Neural cell (in vitro differentiated cells): ENCODE data around the gene GPR173. TPM values are rescaled to one million over a fixed set of nuclear protein-coding genes. Genes with fewer than 3 reads are reported as not detected.

Experiments
- H2AFZ ChIP-seq: fragments of 200-600, 300-800 bp; sonication (generic), shearing (Covaris generic); 2 replicates; pipeline ENCODE4 v1.6.0; 2014; ENCODE audit warnings: low read depth, mild to moderate bottlenecking, antibody characterized with exemption, low read length, moderate library complexity
- H3F3A ChIP-seq: fragments of 200-600 bp; shearing (Covaris generic); 2 replicates; pipeline ENCODE4 v1.6.1; 2016; ENCODE audit warnings: mild to moderate bottlenecking, moderate library complexity, mixed read lengths, antibody characterized with exemption, low read length; ENCODE audit not compliant: insufficient read depth, poor library complexity, severe bottlenecking
- H3K27ac ChIP-seq: fragments of 200-600, 300-800 bp; sonication (generic), shearing (Covaris generic); 2 replicates; pipeline ENCODE4 v1.5.1; 2014; ENCODE audit warnings: mild to moderate bottlenecking, low read length, moderate library complexity
- H3K27me3 ChIP-seq: fragments of 300-800, 200-600 bp; sonication (generic), shearing (Covaris generic); 2 replicates; pipeline ENCODE4 v1.6.0; 2014; ENCODE audit warnings: mild to moderate bottlenecking, low read depth, low read length, moderate library complexity; ENCODE audit not compliant: insufficient read depth
- H3K36me3 ChIP-seq: fragments of 300-800, 200-600 bp; sonication (generic), shearing (Covaris generic); 2 replicates; pipeline ENCODE4 v1.5.1; 2014; ENCODE audit warnings: mild to moderate bottlenecking, antibody characterized with exemption, low read length, moderate library complexity; ENCODE audit not compliant: insufficient read depth
- H3K4me2 ChIP-seq: fragments of 300-800, 200-600 bp; sonication (generic), shearing (Covaris generic); 2 replicates; pipeline ENCODE4 v1.6.0; 2014; ENCODE audit warnings: mild to moderate bottlenecking, low read length
- H3K4me3 ChIP-seq: fragments of 300-800, 200-600 bp; sonication (generic), shearing (Covaris generic); 2 replicates; pipeline ENCODE4 v1.5.1; 2014; ENCODE audit warnings: mild to moderate bottlenecking, low read length, moderate library complexity
- H3K79me2 ChIP-seq: fragments of 200-600 bp; shearing (Covaris generic); replicated peaks from 2 replicates; pipeline ENCODE4 v1.6.0; 2014; ENCODE audit warnings: mild to moderate bottlenecking, low read length, moderate library complexity; ENCODE audit not compliant: insufficient read depth
- H3K9ac ChIP-seq: fragments of 300-800, 200-600 bp; sonication (generic), shearing (Covaris generic); 2 replicates; pipeline ENCODE4 v1.6.1; 2016; ENCODE audit warnings: mild to moderate bottlenecking, low read length, mixed read lengths
- H3K9me2 ChIP-seq: fragments of 200-600 bp; shearing (Covaris generic); 2 replicates; pipeline ENCODE4 v1.6.1; 2016; ENCODE audit warnings: mild to moderate bottlenecking, low read length, mixed read lengths; ENCODE audit not compliant: insufficient read depth
- H3K9me3 ChIP-seq: fragments of 200-600, 300-800 bp; sonication (generic), shearing (Covaris generic); 2 replicates; pipeline ENCODE4 v1.6.1; 2016; ENCODE audit warnings: mild to moderate bottlenecking, mixed run types, low read length, moderate library complexity, mixed read lengths
- H4K20me1 ChIP-seq: fragments of 200-600 bp; shearing (Covaris generic); 2 replicates; pipeline ENCODE4 v1.6.1; 2016; ENCODE audit warnings: mild to moderate bottlenecking, mixed run types; ENCODE audit not compliant: insufficient read depth
- EP300 ChIP-seq: fragments of 450-650 bp; conservative IDR thresholded peaks from 2 replicates; pipeline ENCODE4 v1.6.1; 2014; ENCODE audit warnings: antibody characterized with exemption, mild to moderate bottlenecking, moderate library complexity; ENCODE audit not compliant: poor library complexity, severe bottlenecking
- EZH2 ChIP-seq: fragments of 200-600, 300-800 bp; shearing (Covaris generic), sonication (generic); IDR thresholded peaks from 2 replicates; pipeline ENCODE4 v1.6.1; 2014; ENCODE audit warnings: antibody characterized with exemption, low read length, borderline replicate concordance, mild to moderate bottlenecking; ENCODE audit not compliant: insufficient read depth, poor library complexity, severe bottlenecking
- MXI1 ChIP-seq: fragments of 450-650 bp; conservative IDR thresholded peaks from 2 replicates; pipeline ENCODE4 v1.6.1; 2014; ENCODE audit warnings: antibody characterized with exemption, mild to moderate bottlenecking; ENCODE audit not compliant: poor library complexity, severe bottlenecking
- POLR2AphosphoS5 ChIP-seq: IDR thresholded peaks from 2 replicates; pipeline ENCODE4 v1.6.1; 2012
- RAD21 ChIP-seq: fragments of 450-650 bp; conservative IDR thresholded peaks from 2 replicates; pipeline ENCODE4 v1.6.1; 2014; ENCODE audit warnings: antibody characterized with exemption, mild to moderate bottlenecking, moderate library complexity
- SMC3 ChIP-seq: fragments of 450-650 bp; conservative IDR thresholded peaks from 2 replicates; pipeline ENCODE4 v1.6.1; 2014; ENCODE audit warnings: antibody characterized with exemption, mild to moderate bottlenecking, moderate library complexity; ENCODE audit not compliant: poor library complexity
- TAF1 ChIP-seq: IDR thresholded peaks from 2 replicates; pipeline ENCODE4 v1.6.1; 2012; ENCODE audit warnings: low read depth
- polyA plus RNA-seq: library from polyadenylated mRNA; depleted of rRNA; stranded (reverse); fragments of >200 nt; gene quantifications from 2 replicates; pipeline ENCODE4 v1.2.3, GENCODE V29; 2014
- TF ChIP-seq, protein P1 (sequence below): fragments of 450-650 bp; IDR thresholded peaks from 2 replicates; pipeline ENCODE4 v1.5.1; 2014; ENCODE audit warnings: antibody characterized with exemption, mild to moderate bottlenecking, moderate library complexity; ENCODE audit not compliant: poor library complexity, severe bottlenecking
- TF ChIP-seq, protein P2 (sequence below): IDR thresholded peaks from 2 replicates; pipeline ENCODE4 v1.6.1; 2012; ENCODE audit warnings: borderline replicate concordance

The GPR173 gene
- polyA plus RNA-seq, 1 donor from 2014 or later, result 26.9 TPM

DNA sequence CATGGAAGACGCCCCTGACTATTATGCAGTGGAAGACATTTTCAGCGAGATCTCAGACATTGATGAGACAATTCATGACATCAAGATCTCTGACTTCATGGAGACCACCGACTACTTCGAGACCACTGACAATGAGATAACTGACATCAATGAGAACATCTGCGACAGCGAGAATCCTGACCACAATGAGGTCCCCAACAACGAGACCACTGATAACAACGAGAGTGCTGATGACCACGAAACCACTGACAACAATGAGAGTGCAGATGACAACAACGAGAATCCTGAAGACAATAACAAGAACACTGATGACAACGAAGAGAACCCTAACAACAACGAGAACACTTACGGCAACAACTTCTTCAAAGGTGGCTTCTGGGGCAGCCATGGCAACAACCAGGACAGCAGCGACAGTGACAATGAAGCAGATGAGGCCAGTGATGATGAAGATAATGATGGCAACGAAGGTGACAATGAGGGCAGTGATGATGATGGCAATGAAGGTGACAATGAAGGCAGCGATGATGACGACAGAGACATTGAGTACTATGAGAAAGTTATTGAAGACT lies 37.2 kb downstream of the GPR173 start:
- Histone ChIP-seq H3K36me3 (no peaks in the 10 kb centered on the region), H3K4me2 (no peak overlapping the region), H3F3A (no peaks in the 10 kb centered on the region), H3K27ac (no peak overlapping the region), H3K4me3 (no peak overlapping the region), H3K9ac (no peak overlapping the region), H4K20me1 (no peaks in the 10 kb centered on the region), H3K9me2 (no peaks in the 10 kb centered on the region), H2AFZ (no peak overlapping the region), H3K27me3 (no peaks in the 10 kb centered on the region), H3K79me2 (no peaks in the 10 kb centered on the region), H3K9me3 (no peaks in the 10 kb centered on the region)
- TF ChIP-seq, protein P1, sequence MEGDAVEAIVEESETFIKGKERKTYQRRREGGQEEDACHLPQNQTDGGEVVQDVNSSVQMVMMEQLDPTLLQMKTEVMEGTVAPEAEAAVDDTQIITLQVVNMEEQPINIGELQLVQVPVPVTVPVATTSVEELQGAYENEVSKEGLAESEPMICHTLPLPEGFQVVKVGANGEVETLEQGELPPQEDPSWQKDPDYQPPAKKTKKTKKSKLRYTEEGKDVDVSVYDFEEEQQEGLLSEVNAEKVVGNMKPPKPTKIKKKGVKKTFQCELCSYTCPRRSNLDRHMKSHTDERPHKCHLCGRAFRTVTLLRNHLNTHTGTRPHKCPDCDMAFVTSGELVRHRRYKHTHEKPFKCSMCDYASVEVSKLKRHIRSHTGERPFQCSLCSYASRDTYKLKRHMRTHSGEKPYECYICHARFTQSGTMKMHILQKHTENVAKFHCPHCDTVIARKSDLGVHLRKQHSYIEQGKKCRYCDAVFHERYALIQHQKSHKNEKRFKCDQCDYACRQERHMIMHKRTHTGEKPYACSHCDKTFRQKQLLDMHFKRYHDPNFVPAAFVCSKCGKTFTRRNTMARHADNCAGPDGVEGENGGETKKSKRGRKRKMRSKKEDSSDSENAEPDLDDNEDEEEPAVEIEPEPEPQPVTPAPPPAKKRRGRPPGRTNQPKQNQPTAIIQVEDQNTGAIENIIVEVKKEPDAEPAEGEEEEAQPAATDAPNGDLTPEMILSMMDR, result no peak
- TF ChIP-seq MXI1, result no peak
- TF ChIP-seq EZH2, result no peak
- no peak for TF ChIP-seq TAF1
- TF ChIP-seq, protein P2, sequence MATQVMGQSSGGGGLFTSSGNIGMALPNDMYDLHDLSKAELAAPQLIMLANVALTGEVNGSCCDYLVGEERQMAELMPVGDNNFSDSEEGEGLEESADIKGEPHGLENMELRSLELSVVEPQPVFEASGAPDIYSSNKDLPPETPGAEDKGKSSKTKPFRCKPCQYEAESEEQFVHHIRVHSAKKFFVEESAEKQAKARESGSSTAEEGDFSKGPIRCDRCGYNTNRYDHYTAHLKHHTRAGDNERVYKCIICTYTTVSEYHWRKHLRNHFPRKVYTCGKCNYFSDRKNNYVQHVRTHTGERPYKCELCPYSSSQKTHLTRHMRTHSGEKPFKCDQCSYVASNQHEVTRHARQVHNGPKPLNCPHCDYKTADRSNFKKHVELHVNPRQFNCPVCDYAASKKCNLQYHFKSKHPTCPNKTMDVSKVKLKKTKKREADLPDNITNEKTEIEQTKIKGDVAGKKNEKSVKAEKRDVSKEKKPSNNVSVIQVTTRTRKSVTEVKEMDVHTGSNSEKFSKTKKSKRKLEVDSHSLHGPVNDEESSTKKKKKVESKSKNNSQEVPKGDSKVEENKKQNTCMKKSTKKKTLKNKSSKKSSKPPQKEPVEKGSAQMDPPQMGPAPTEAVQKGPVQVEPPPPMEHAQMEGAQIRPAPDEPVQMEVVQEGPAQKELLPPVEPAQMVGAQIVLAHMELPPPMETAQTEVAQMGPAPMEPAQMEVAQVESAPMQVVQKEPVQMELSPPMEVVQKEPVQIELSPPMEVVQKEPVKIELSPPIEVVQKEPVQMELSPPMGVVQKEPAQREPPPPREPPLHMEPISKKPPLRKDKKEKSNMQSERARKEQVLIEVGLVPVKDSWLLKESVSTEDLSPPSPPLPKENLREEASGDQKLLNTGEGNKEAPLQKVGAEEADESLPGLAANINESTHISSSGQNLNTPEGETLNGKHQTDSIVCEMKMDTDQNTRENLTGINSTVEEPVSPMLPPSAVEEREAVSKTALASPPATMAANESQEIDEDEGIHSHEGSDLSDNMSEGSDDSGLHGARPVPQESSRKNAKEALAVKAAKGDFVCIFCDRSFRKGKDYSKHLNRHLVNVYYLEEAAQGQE, result no peak
- no peak for TF ChIP-seq SMC3
- TF ChIP-seq EP300, result no peak

DNA sequence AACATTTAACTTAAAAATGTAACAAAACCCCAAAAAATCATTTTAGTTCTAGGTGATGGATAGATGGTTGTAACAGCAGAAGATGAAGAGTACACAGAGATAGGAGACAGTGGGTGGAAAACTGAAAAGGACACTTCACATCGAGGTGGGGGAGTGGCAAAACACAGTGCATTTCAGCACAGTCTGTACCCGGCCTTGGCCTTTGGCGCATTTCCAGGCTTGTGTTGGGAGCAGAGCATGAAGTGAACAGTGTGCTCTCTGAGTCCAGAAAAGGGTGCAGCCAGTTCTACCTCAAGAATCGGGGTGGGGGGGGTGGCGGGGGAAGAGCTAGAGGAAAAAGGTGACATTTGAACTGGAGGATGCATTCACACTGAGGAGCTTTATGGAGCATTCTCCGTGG lies 37.9 kb downstream of the GPR173 start:
- Histone ChIP-seq H3K4me2 (no peak overlapping the region), H3K27me3 (no peaks in the 10 kb centered on the region), H3K27ac (no peak overlapping the region), H4K20me1 (no peaks in the 10 kb centered on the region), H3K9me3 (no peaks in the 10 kb centered on the region), H3K36me3 (no peaks in the 10 kb centered on the region), H3K79me2 (no peaks in the 10 kb centered on the region), H3K9ac (no peak overlapping the region), H2AFZ (no peak overlapping the region), H3K9me2 (no peaks in the 10 kb centered on the region), H3F3A (no peaks in the 10 kb centered on the region), H3K4me3 (no peak overlapping the region)
- TF ChIP-seq RAD21, result no peak
- TF ChIP-seq EP300, result no peak
- TF ChIP-seq EZH2, result no peak
- TF ChIP-seq, protein P2, result no peak
- TF ChIP-seq MXI1, result no peak
- no peak for TF ChIP-seq SMC3
- TF ChIP-seq POLR2AphosphoS5, result no peak
- TF ChIP-seq TAF1, result no peak
- TF ChIP-seq, protein P1, result no peak
